CD4-positive, alpha-beta T cell treated with Interleukin-10 for 1 hour (primary cell): Measurements from ENCODE around the gene NUDT1.

Source experiments
- DNase-seq: peaks from one replicate; pipeline ENCODE4 v3.0.0-alpha.2; 2020

NUDT1 gene

DNA sequence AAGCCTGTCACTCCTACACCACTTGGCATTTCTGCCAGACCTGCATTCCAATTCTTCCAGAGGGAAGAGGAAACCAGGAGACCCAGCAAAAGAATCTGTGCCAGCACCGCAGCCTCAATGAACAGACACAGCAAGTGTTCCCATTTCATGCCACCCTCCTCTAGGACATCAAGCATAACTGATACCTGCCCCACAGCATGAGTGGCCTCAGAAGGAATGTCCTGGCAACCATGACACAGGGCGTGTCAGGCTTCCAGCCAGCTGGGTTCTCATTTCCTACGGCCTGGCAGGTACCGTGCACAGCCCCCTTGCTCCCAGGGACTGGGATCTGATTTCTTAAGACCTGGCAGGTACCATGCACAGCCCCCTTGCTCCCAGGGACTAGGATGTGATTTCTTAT, 17.1 kb upstream of the NUDT1 start:
- no peak for DNase-seq

DNA sequence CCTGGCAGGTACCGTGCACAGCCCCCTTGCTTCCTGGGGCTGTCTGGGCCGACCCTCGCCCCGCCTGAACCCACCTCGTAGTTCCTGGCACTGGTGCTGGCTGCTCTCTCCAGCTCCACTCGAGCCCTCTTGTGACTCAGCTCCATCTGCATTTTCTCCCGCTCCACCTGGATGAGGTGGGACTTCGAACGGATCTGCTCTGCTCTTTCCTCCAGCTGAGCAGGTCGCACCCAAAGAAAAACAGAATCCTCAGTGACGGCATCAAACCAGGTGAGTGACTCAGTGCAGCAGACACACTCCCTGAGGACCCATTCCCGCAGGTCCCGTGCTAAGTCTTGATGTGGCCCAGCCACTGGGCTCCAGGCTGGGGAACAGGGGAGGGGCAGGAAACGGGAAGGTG, 16.7 kb upstream of the NUDT1 start:
- DNase-seq = no peak

DNA sequence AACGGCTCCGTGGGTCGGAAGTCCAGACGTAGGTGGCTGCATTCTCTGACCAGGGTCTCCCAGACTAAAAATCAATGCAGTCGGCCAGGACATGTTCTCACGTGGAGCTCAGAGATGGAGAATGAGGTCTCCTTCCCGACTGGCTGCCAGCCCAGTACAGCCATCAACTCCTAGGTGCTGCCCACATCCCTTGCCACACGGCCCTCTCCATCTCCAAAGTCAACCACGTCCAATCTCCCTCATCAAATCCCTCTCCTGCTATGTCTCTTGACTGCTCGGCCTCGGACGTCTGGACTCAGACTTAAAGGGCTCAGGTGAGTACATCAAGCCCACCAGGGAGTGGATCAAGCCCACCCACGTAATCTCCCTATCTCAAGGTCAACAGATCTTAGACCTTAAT, 16.2 kb upstream of the NUDT1 start:
- no peak for DNase-seq

DNA sequence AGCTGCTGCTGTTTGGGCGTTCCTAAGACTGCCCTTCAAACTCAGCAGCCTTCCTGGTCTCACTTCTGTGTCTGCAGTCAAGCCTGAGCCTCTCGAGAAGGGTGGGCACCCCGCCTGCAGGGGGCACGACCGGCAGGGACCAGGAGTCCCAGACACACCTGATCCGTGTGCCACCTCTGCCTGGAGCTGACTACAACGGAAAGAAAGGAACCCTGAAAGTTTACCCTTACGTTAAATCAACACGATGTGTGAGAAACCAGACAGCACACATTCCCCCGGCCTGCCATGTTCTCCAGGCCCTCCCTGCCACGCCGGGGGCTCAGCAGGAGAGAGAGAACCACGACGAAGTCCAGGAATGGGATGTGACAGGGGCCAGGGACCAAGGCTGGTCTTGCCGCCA, 14.3 kb upstream of the NUDT1 start:
- no peak for DNase-seq

DNA sequence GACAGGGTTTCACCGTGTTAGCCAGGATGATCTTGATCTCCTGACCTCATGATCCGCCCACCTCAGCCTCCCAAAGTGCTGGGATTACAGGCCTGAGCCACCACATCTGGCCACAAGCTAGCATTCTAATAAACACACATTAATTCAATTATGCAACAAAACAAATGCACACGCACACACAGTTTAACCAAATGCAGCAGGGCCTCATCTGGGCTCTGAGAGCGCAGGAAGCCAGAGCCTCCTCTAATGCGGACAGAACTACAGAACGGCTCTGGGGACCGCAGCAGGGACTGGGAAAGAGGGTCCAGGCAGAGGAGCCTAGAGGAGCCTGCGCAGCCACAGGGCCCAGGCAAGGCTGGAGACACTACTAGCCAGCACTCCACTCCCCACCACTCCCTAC, 13.1 kb upstream of the NUDT1 start:
- no peak for DNase-seq

DNA sequence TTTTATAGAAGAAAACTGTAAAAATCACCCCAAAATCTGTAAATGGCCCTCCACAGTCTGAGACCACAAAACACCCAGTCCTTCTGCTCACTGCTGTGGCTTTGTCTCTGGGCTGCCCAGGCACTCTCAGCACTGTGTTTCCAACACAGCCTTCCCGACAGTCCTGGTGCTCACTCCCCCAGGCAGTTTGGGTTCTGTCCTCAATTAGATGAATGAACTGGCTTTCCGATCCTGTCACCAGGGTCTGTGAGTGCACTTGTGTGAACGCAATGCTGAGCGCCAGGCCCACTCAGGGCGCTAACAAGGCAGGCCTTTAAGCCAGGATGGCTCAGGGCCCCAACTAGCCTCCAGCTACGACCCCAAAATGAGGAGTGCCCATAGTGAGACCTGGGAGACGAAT, 12.6 kb upstream of the NUDT1 start:
- DNase-seq = no peak

DNA sequence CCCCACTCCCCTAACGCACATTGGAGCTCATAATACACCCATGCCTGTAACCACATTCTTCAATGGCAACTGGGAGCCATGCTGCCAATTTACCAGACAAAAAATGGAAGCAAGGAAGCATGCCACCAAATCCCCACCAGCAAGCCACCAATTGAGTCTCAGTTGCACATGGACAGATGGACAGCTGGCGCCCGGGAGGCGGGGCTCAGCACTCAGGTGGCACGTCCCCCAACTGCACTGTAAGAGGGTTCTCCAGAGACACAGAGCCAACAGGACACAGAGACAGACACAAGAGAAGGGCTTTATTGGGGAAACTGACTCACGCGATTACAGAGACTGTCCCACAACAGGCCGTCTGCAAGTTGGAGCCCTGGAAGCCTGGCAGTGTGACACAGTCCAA, 11.8 kb upstream of the NUDT1 start:
- no peak for DNase-seq

DNA sequence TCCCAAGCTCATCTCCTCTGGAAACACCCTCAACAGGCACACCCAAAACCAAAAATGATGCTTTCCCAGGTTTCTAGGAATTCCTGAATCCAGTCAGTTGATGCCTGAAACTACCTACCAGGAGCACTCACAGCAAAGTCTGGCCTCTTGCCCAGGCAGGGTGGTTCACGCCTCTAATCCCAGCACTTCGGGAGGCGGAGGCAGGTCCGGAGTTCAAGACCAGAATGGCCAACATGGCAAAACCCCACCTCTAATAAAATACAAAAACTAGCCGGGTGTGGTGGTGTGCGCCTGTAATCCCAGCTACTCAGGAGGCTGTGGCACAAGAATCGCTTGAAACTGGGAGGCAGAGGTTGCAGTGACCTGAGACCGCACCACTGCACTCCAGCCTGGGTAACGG, 11.1 kb upstream of the NUDT1 start:
- DNase-seq = no peak

DNA sequence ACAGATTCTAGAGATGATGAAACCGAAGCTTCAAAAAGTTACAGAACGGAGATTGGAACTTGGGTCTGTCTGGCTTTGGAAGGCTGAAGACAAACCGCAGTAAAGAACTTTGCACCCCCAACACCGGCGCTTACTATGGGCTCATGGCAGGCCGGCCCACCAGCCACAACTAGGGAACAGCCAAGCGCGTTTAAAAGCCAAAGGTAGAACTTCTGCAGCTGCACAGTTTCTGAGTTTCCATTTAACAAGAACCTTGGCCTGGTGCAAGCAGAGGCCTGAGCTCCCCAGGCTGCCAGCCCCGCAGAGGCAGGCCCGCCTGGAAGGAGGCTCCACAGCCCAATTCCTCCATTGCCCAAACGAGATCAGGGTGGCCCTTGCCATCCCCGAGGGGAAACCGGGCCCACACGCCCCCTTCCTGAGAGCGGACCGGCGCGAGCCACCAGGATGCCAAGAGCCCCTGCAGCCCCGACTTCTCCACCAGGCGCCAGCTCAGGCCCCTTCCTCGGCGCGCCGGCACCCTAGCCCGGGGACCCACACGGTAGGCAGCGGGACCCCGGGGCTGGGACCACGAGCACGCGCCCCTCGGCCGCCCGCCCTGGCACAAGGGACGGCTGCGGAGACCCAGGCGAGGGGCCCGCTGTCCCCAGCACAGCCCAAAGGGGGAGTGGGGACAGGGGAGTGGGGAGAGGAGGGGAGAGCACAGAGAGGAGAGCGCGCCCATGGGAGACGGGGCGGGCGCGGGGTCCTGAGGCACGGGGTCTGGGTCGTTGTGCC, 9.8 kb upstream of the NUDT1 start:
- peak; percentile 9 for DNase-seq

DNA sequence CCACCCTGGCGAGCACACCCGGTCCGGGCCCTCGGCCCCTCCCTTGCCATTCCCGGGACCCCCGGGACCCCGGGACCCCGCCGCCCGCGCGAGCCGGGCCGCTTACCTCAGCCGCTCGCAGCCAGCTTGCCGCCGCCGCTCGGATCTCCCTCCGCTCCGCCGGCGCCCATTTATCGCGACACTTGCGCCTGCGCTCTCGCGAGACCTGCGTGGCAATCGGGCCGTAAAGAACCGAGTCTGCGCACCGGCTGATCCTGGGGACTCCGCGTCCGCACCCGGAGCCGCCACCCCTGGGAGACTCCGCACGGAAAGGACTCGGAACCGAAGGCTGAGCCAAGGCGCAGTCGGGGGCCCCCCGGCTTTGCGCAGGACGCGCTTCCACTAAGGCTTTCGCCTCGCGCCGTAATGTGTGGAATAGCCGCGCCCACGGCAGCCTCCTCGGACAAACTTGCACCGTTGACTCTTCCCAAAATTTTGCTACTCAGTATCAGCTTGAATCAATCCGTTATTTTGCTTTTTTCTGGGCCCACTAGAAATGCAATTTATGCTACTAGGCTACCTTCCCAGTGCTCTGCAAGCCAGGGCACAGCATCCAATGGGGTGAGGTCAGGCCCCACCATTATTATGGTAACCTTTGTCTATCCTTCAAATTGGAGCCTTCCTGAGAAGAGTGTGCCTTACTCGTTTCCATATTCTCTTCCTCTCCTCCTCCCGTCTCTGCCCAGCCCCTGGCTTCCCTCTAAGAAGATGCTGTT, 9.1 kb upstream of the NUDT1 start, which contains the start of gene MAD1L1:
TSS of gene MAD1L1 (minus strand) at position 180 of the 755 bp plus-strand sequence. CDS start 2,812 bp downstream, outside the sequence.
- DNase-seq = peak; percentile 90

DNA sequence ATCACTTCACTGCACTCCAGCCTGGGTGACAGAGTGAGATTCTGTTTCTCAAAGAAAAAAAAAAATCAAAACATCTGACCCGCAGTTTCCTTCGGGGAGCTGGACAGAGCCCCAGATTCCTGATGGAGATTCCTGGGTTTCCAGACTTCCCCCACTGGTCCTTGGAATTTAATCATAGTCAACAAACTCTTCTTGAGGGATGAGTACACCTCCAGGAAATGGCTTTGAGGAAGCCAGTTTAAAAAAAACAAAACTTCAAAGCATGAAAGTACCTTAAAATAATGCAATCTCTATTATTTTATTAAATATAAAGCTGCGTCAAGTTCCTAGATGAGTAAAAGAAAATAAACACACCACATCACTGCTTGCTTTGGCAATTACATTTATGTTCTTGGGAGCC, 8.1 kb upstream of the NUDT1 start:
- no peak for DNase-seq

DNA sequence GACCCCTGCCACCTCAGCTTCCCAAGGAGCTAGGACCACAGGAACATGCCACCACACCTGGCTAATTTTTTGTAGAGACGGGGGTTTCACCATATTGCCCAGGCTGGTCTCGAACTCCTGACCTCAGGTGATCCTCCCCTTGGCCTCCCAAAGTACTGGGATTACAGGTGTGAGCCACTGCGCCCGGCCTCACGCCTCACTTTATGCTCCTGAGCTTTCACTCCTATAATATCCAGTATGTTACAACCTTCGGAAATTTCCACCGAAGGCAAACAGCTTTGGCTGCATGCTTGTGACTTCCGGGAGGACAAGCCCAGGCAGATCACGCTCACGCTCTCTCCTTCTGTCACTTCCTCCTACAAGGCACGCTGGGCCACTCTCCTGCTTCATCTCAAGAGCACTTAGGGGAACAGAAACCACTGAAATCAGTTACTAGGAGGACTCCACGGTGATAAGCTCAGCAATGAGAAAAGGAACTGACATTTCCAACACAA, 4.9 kb upstream of the NUDT1 start:
- peak; percentile 23 for DNase-seq

DNA sequence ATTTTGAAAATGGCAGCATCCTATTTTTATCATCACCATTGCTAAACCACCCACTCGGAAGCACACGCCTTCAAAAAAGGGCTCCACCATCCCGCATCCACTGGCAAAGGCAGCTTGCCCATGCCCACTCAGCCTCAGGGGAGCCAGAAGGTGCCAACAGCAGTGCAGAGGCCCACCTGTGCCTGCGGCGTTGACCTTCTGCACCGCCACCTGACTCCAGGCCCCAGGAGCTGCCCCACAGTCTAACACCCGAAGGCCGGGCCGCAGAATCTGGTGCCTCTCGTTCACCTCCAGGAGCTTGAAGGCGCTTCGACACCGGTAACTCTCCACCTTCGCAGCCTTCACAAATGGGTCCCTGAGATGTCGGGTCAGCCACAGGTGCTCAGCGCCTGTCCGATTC, 2.8 kb upstream of the NUDT1 start:
- no peak for DNase-seq

DNA sequence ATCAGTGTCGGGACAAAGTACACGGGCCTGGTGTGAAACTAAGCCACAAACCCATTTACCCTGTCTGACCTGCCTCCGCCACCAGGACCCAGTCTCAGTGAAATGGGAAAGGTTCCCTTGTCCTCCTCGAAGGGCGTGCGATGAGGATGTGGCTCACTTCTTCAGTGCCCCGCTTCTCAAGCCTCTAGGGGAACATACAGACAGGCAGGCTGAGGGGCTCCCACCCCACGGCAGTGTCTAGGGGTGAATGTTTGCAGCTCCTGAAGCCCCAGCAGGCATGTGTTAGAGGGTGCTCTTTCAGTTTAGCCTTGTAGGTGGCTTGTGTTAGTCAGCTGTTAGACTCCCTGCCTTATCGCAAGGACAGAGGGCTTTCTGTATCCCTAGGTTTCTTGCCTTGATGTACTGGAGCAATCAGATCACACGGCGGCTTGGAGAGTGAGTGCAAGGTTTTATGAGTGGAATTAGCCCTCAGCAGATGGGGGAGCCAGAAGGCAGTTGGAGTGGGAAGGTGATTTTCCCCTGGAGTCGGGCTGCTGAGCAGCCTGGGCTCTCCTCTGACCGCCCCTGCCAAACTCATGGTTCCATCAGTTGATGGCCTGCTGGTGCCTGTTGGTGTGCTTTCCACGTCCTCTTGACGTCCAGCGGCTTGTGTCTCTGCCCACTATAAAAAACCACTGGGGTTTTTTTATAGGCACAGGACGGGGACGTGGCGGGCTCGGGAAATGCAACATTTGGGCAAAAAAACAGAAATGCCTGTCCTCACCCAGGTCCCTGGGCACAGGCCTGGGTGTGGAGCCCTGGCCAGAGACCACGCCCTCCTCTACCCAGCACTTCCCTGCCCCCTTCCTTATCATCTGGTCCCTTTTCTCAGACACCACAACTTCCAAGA, 759 bp downstream of the NUDT1 start:
- peak; percentile 19 for DNase-seq

DNA sequence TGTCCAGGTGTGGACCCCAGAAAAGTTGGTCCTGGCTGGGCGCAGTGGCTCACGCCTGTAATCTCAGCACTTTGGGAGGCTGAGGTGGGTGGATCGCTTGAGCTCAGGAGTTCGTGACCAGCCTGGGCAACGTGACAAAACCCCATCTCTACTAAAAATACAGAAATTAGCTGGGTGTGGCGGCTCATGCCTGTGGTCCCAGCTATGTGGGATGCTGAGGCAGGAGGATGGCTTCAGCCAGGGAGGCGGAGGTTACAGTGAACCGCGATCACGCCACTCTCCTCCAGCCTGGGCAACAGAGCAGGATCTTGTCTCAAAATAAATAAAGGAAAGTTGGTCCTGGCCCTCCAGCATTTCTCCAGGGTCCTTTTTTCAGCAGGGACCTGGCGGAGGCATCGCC, 1.4 kb downstream of the NUDT1 start:
- no peak for DNase-seq

DNA sequence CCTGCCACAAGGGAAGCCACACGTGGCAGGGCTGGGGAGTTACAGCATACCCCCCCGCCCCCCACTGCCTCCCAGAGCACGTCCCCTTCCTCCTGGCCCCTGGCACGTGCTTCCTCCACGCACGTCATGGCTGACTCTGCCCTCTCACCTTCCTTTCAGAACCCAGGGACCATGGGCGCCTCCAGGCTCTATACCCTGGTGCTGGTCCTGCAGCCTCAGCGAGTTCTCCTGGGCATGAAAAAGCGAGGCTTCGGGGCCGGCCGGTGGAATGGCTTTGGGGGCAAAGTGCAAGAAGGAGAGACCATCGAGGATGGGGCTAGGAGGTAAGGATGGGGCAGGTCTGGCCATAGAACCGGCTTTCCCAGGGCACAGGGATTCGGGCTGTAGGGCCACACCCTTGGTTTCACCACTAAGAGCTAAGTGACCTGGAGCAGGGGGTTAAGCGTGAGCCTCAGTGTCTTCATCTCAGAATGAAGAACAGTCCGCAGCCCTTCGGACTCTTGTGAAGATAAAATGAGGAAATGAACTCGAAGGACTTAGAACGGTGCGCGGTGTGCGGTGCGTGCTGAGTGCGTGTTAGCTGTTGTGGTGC, 2.5 kb downstream of the NUDT1 start:
- DNase-seq = no peak

DNA sequence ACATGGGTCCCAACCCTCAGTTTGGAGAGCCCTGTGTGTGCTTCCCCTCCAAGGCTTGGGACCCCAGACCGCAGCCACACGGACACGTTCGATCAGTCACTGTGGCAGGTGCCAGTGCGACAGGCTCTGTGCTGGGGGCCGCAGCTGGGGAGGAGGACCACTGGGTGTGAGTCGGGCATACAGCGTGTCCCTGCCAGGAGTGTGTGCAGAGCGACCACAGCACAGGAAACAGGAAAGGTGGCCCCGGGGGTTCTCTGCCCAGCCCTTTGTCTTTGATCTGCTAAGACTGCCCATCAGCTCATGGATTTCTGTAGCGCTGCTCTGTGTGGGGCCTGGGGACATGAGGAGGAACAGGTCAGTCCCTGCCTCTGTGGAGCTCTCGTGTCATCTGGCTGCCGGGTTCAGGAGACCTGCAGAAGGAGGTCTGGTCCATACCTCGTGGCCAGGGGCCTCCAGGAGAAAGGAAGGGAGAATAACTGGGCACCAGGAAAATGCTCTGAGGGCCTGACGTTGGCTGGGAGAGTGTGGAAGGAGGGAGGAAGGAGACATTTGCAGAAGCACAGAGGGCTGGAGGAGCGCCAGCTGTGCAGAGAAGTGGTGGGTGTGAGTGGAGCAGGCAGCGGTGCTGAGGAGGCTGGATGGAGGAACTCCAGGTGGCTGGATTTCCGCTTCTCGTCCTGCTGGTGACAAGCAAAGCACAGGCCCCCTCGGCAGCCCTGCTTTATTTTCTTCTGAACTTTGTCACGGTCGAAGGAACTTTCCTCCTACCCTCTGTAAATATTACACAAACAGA, 4.1 kb downstream of the NUDT1 start:
- no peak for DNase-seq

DNA sequence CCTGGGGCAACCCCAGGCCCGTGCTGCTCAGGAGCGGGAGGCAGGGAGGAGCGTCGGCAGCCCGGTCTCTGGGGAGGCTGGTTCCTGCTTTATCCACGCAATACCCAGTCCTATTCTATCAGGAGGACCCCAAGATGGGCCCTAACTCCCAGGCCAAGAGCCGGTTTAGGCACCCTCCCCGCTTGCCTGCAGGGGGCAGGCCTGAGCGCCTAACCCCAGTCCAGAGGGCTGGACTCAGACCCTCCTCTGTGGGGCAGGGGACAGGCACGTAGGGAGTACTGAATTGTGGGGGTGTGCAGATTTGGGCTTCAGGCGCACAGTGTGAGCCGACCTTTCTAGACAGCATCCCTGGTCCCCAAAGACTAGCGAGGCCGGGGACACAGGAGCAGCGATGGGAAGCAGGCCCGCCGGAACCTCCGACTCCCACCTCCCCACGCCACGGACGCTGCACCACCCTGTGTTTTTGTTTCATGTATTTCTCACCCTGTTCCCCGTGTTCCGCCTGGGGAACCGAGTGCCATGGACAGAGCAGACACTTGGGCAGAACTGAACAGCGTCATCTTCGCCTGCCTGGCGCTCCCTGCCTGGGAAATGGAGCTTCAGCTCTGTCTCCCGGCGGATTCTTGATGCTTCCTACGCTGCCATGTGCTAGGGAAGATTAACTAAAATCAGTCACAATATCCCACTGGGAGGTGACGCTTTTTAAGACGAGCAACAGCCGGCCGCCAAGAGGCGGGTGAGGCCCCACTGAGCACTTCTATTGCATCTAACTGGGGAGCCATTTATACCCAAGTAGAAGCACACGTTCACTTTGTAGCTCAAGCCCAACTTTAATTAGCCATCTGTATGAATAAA, 5.3 kb downstream of the NUDT1 start:
- peak; percentile 13 for DNase-seq

DNA sequence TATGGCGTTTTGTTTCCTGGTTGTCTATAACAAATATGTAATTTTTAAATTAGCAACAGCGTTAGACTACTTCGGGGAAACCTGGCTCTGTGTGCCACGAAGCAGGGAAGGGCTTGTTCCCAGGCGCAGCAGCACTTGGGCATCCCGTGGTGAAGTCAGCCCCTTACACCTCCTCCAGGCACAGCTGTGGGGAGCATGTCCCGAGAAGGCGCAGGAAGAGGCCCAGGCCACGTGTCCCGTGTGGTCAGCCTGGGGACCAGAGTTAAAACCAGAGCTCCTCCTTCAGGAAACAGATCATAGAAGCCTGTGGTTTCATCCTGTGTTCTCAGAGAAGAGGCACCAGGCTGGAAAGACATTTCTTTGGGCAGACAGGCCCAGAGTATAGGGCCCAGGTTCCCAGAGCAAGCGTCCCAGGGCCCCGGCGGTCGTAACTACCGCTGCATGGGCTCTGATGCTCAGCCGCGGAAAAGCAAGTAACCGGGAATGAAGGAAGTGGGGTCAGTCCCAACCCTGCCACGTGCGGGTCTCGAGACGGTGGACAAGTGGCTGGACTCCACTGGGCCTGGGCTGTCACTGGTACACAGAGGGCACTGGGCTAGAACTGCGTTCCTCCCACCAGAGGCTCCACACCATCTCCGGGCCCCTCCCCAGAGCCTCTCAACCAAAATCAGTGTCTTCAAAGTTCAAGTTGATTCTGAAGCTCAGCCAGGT, 7.1 kb downstream of the NUDT1 start:
- DNase-seq = peak; percentile 21

DNA sequence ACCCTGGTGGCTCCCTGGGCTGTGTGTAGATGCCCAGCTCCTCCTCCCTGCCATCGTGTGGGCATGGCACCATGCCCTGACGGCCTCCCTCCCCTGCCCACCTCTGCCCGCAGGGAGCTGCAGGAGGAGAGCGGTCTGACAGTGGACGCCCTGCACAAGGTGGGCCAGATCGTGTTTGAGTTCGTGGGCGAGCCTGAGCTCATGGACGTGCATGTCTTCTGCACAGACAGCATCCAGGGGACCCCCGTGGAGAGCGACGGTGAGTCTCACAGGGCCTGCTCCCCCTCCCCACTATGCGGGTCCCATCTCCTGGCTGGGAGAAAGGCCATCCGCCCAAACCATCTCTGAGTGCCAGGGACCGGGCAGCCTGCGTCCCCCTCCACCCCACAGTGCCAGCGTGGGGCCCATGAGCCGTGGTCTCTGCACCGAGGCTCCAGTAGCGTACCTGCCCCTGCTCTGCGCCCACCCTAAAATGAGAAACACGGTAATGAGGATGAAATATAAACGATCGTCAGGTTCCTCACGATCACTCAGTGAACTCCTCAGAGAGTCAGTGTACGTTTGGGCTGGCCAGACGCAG, 7.8 kb downstream of the NUDT1 start:
- no peak for DNase-seq
